ENCODE results near the gene CHRNA9.

- TF ChIP-seq TAF1 (IDR thresholded peaks at IDR 0.05; ENCODE audit: borderline replicate concordance, low read depth, low read length) (no peak), POLR2AphosphoS5 (IDR thresholded peaks at IDR 0.05; ENCODE audit: low read depth, low read length) (no peak)
These were observed 377 bp downstream of the CHRNA9 start for GRCh38 chr4:40335525-40335894.

Measured in GM12892 (cell line).